ENCODE data around the gene UNC13D.

GRCh38 chr17:75830164-75831031 lies 13.8 kb downstream of the UNC13D start:
- no peak for TF ChIP-seq POLR2A (IDR thresholded peaks at IDR 0.05; ENCODE audit: low read depth)
- TF ChIP-seq CTCF (IDR thresholded peaks at IDR 0.05): peak; percentile 17 to 51 (median 21)
- no peak for TF ChIP-seq EP300 (IDR thresholded peaks at IDR 0.05)

All from esophagus muscularis mucosa (tissue), 4 donors.